ENCODE data around the gene MN1.

DNA sequence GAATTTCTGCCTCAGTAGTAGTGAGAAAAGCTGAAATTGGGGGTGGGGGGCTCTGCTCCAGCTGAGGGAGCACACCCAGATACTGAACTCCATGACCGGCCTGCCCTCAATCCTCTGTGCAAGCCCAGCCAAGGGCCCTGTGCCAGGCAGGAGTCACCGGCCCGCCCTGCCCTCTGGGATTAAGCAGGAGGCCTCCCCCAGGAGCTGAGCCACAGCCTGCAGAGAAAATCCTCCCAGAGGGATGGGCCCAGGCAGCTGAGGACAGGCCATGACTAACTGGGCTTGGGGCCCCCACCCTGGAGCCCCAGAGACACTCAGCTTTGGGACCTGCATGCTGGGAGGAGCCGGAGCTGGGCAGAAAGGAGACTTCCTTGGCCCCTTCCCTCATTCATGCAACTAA lies 48.8 kb downstream of the MN1 start:
- TF ChIP-seq, protein P1, sequence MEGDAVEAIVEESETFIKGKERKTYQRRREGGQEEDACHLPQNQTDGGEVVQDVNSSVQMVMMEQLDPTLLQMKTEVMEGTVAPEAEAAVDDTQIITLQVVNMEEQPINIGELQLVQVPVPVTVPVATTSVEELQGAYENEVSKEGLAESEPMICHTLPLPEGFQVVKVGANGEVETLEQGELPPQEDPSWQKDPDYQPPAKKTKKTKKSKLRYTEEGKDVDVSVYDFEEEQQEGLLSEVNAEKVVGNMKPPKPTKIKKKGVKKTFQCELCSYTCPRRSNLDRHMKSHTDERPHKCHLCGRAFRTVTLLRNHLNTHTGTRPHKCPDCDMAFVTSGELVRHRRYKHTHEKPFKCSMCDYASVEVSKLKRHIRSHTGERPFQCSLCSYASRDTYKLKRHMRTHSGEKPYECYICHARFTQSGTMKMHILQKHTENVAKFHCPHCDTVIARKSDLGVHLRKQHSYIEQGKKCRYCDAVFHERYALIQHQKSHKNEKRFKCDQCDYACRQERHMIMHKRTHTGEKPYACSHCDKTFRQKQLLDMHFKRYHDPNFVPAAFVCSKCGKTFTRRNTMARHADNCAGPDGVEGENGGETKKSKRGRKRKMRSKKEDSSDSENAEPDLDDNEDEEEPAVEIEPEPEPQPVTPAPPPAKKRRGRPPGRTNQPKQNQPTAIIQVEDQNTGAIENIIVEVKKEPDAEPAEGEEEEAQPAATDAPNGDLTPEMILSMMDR (IDR thresholded peaks at IDR 0.05; ENCODE audit: low read depth, low read length), result no peak
- no peak for TF ChIP-seq MYC (IDR thresholded peaks at IDR 0.05; ENCODE audit: low read depth, low read length)

Data from NB4 (cell line).